ENCODE measurements around the gene NLGN4X.

DNA sequence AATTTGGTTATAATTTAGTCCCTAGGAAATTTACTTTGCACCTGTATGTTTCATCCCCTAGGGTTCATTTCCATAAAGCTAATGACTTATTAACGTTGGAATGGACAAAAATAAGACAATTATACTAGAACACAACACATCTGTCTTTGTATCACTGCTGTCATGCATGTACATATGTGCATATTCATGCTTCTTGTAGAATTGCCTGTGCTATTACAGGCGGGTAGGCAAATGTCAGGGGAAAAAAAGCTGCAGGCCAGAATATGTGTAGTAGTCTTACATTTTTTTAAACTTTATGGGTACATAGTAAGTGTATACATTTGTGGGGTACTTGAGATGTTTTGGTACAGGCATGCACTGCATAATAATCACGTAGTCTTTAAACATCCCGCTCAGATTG is 209.6 kb downstream of the NLGN4X start:
- TF ChIP-seq, protein P1, sequence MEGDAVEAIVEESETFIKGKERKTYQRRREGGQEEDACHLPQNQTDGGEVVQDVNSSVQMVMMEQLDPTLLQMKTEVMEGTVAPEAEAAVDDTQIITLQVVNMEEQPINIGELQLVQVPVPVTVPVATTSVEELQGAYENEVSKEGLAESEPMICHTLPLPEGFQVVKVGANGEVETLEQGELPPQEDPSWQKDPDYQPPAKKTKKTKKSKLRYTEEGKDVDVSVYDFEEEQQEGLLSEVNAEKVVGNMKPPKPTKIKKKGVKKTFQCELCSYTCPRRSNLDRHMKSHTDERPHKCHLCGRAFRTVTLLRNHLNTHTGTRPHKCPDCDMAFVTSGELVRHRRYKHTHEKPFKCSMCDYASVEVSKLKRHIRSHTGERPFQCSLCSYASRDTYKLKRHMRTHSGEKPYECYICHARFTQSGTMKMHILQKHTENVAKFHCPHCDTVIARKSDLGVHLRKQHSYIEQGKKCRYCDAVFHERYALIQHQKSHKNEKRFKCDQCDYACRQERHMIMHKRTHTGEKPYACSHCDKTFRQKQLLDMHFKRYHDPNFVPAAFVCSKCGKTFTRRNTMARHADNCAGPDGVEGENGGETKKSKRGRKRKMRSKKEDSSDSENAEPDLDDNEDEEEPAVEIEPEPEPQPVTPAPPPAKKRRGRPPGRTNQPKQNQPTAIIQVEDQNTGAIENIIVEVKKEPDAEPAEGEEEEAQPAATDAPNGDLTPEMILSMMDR (IDR thresholded peaks at IDR 0.05; ENCODE audit: insufficient read depth, low read length, poor library complexity, severe bottlenecking) = no peak
- no peak for TF ChIP-seq EZH2phosphoT487 (conservative IDR thresholded peaks at IDR 0.05; ENCODE audit: low read length)

Data from SU-DHL-6 (cell line).